ENCODE measurements around the gene SBK3. TPM values are rescaled to one million over a fixed set of nuclear protein-coding genes. Genes with fewer than 3 reads are reported as not detected.
"Not testable (repeated sequence)": the region's sequence is repeated elsewhere in the genome, so short reads cannot be mapped to it uniquely, and the experiment has no call there.

Gene SBK3
- total RNA-seq, 3 donors from 2014 or later, result 1.3 TPM; not detected in 2

DNA sequence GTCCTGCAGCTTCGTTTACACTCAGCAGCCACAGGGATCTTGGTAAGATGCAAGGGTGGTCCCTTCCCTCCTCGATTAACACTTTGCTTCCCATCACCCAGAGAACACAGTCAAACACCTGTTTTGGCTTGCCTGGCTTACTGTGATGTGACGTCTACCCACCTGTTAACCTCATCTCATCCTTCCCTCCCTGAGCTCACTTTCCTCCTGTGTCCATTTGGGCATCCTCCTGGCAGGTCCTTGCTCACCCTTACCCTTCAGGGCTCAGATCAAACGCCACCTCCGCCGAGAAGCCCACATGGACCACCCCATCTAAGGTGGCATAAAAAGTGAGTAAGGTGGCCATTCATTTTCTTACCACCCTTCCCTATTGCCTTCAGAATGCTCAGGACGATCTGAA, 44.8 kb upstream of the SBK3 start:
- no peaks in the 10 kb centered on the region for H3K27me3 ChIP-seq

DNA sequence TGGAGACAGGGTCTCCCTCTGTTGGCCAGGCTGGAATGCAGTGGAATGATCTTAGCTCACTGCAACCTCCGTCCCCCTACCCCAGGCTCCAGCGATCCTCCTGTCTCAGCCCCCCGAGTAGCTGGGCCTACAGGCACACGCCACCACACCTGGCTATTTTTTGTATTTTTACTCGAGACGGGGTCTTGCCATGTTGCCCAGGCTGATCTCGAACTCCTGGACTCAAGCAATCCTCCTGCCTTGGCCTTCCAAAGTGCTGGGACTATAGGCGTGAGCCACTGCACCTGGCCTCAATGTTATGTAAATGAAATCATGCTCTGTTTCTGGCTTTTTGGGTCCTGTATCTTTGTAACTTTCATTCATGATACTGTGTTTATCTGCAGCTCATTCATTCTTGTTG, 43.4 kb upstream of the SBK3 start:
- Histone ChIP-seq H3K27ac (no peak overlapping the region), H3K4me3 (no peak overlapping the region), H3K27me3 (no peaks in the 10 kb centered on the region), H3K36me3 (no peaks in the 10 kb centered on the region), H3K4me1 (no peaks in the 10 kb centered on the region), H3K9me3 (no peaks in the 10 kb centered on the region)
- TF ChIP-seq POLR2AphosphoS5 (IDR thresholded peaks at IDR 0.05) (no peak), CTCF (IDR thresholded peaks at IDR 0.05) (no peak), POLR2A (IDR thresholded peaks at IDR 0.05) (no peak)
- no peak for DNase-seq (ENCODE audit: low spot score in 2 of 2)
- intact Hi-C loops (cut with DNase I; ENCODE audit: low total_unique reads), result no loop called here

More for the DNA sequence above, 44.8 kb upstream of the SBK3 start:
- no peak overlapping the region for H3K4me3 ChIP-seq
- H3K36me3 ChIP-seq, result no peaks in the 10 kb centered on the region
- H3K27ac ChIP-seq, result no peak overlapping the region
- TF ChIP-seq POLR2A (IDR thresholded peaks at IDR 0.05) (no peak), CTCF (IDR thresholded peaks at IDR 0.05) (no peak), POLR2AphosphoS5 (IDR thresholded peaks at IDR 0.05) (no peak)
- H3K9me3 ChIP-seq, result no peaks in the 10 kb centered on the region
- intact Hi-C loops (cut with DNase I; ENCODE audit: low total_unique reads), result no loop called here
- no peaks in the 10 kb centered on the region for H3K4me1 ChIP-seq
- DNase-seq (ENCODE audit: low spot score in 2 of 2), result no peak

- peak overlapping the region; percentile 58 to 71 for H3K27ac ChIP-seq
- H3K4me3 ChIP-seq, result peak overlapping the region; percentile 6 to 62 (median 52)
- no peaks in the 10 kb centered on the region for H3K4me1 ChIP-seq
- H3K27me3 ChIP-seq, result no peaks in the 10 kb centered on the region
- intact Hi-C loops (cut with DNase I; ENCODE audit: low total_unique reads), result loop anchor here (1.0 kb wide), 2 partner anchors 9 to 41 kb away; no protein-coding TSS in a partner anchor
- TF ChIP-seq CTCF (IDR thresholded peaks at IDR 0.05) (no peak), POLR2AphosphoS5 (IDR thresholded peaks at IDR 0.05) (peak in 1 of 3 donors; percentile 22)
- H3K36me3 ChIP-seq, result no peaks in the 10 kb centered on the region
- peak; percentile 95 to 98 for DNase-seq (ENCODE audit: low spot score in 2 of 2)
- H3K9me3 ChIP-seq, result no peaks in the 10 kb centered on the region
Observed at GRCh38 chr19:55586976-55587668, 41.8 kb upstream of the SBK3 start.

- no peak for TF ChIP-seq POLR2A (IDR thresholded peaks at IDR 0.05)
- TF ChIP-seq CTCF (IDR thresholded peaks at IDR 0.05), result no peak
- TF ChIP-seq POLR2AphosphoS5 (IDR thresholded peaks at IDR 0.05), result no peak
- H3K27ac ChIP-seq, result peak overlapping the region; percentile 74 to 85
- H3K4me3 ChIP-seq, result peak overlapping the region; percentile 4 to 70 (median 52)
- no peaks in the 10 kb centered on the region for H3K9me3 ChIP-seq
- intact Hi-C loops (cut with DNase I; ENCODE audit: low total_unique reads), result no loop called here
- no peaks in the 10 kb centered on the region for H3K36me3 ChIP-seq
- H3K27me3 ChIP-seq, result no peaks in the 10 kb centered on the region
- peaks cover 3 to 7% of the 10 kb centered on the region in 2 donors for H3K4me1 ChIP-seq
- DNase-seq (ENCODE audit: low spot score in 2 of 2), result peak in 1 of 2 donors; percentile 66
Observed at GRCh38 chr19:55585658-55586339, 40.5 kb upstream of the SBK3 start.

- peaks cover 3 to 7% of the 10 kb centered on the region in 2 donors for H3K4me1 ChIP-seq
- no peaks in the 10 kb centered on the region for H3K27me3 ChIP-seq
- no peak for DNase-seq (ENCODE audit: low spot score in 2 of 2)
- H3K4me3 ChIP-seq, result no peak overlapping the region
- no peak overlapping the region for H3K27ac ChIP-seq
- TF ChIP-seq CTCF (IDR thresholded peaks at IDR 0.05), result no peak
- TF ChIP-seq POLR2A (IDR thresholded peaks at IDR 0.05), result no peak
- no peak for TF ChIP-seq POLR2AphosphoS5 (IDR thresholded peaks at IDR 0.05)
- no peaks in the 10 kb centered on the region for H3K9me3 ChIP-seq
- intact Hi-C loops (cut with DNase I; ENCODE audit: low total_unique reads), result no loop called here
- no peaks in the 10 kb centered on the region for H3K36me3 ChIP-seq
Observed at GRCh38 chr19:55584871-55585270, 39.5 kb upstream of the SBK3 start.

- H3K36me3 ChIP-seq; H3K27me3 ChIP-seq; H3K9me3 ChIP-seq; DNase-seq (ENCODE audit: low spot score in 2 of 2); H3K4me3 ChIP-seq; H3K4me1 ChIP-seq; H3K27ac ChIP-seq; intact Hi-C loops (cut with DNase I; ENCODE audit: low total_unique reads): not testable (repeated sequence)
Observed at GRCh38 chr19:55583897-55584296, 38.6 kb upstream of the SBK3 start.

DNA sequence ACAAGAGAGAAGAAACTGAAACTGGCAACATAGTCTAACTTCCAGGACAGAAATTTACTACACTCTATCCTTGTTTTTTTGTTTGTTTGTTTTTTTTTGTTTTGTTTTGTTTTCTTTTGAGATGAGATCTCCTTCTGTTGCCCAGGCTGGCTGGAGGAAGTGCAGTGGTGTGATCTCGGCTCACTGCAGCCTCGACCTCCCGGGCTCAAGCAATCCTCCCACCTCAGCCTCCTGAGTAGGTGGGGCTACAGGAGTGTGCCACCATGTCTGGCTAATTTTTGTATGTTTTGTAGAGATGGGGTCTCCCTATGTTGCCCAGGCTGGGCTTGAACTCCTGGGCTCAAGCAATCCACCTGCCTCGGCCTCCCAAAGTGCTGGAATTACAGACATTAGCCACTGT, 36.9 kb upstream of the SBK3 start:
- DNase-seq (ENCODE audit: low spot score in 2 of 2); H3K4me1 ChIP-seq; H3K9me3 ChIP-seq; H3K27me3 ChIP-seq; intact Hi-C loops (cut with DNase I; ENCODE audit: low total_unique reads): not testable (repeated sequence)
- peaks cover 13% of the 10 kb centered on the region for H3K36me3 ChIP-seq
- H3K27ac ChIP-seq, result peak overlapping the region; percentile 35 to 40
- H3K4me3 ChIP-seq, result peak overlapping the region in 1 of 3 donors; percentile 8
